Small intestine (tissue), 7 donors: Measurements from ENCODE around the gene AGO4. TPM values are rescaled to one million over a fixed set of nuclear protein-coding genes. Genes with fewer than 3 reads are reported as not detected.
A peak's percentile ranks its signal among the peaks of the same experiment; 100 is the strongest.

Experiments
- DNase-seq, 2 donors: peaks; one replicate each; pipeline versions ENCODE4 v3.0.0 to v3.0.0-alpha.2; 2013
- FAIRE-seq: peaks from 2 replicates; lab custom pipeline; 2012; peaks lifted over from hg19 to GRCh38; lab: Jason Lieb, UNC
- H3K27ac ChIP-seq, 3 donors: one replicate each; pipeline ENCODE4 v1.5.1; 2013; ENCODE audit warnings: low read length in 2 of 3, mild to moderate bottlenecking in 2 of 3, control low read depth in 1 of 3, inconsistent platforms in 1 of 3, low read depth in 1 of 3, moderate library complexity in 1 of 3
- H3K27me3 ChIP-seq, 3 donors: one replicate each; pipeline ENCODE4 v1.6.1; 2013; ENCODE audit warnings: low read length in 3 of 3, inconsistent platforms in 1 of 3; ENCODE audit not compliant: control insufficient read depth in 3 of 3, insufficient read depth in 3 of 3
- H3K36me3 ChIP-seq, 3 donors: one replicate each; pipeline ENCODE4 v1.6.1; 2013; ENCODE audit warnings: low read length in 3 of 3, inconsistent platforms in 1 of 3, low read depth in 1 of 3, mild to moderate bottlenecking in 1 of 3, moderate library complexity in 1 of 3; ENCODE audit not compliant: control insufficient read depth in 3 of 3, insufficient read depth in 2 of 3
- H3K4me1 ChIP-seq, 3 donors: one replicate each; pipeline ENCODE4 v1.6.1; 2013; ENCODE audit warnings: low read length in 2 of 3, inconsistent platforms in 1 of 3, low read depth in 1 of 3, mild to moderate bottlenecking in 1 of 3, moderate library complexity in 1 of 3; ENCODE audit not compliant: control insufficient read depth in 3 of 3, insufficient read depth in 2 of 3
- H3K4me3 ChIP-seq, 3 donors: one replicate each; pipeline ENCODE4 v1.5.1; 2013; ENCODE audit warnings: low read length in 3 of 3, control low read depth in 1 of 3, inconsistent platforms in 1 of 3, low read depth in 1 of 3, mild to moderate bottlenecking in 1 of 3, moderate library complexity in 1 of 3
- H3K9me3 ChIP-seq, 2 donors: one replicate each; pipeline ENCODE4 v1.6.1; 2013; ENCODE audit warnings: low read depth in 1 of 2, low read length in 1 of 2; ENCODE audit not compliant: control insufficient read depth in 2 of 2, insufficient read depth in 1 of 2
- WGBS, 3 donors: extraction: QIAGEN DNeasy Blood & Tissue Kit; methylation state at CpG; one replicate each; pipeline ENCODE4 v1.1.7; 2013; 5-methylcytosine and 5-hydroxymethylcytosine counted together
- polyA plus RNA-seq, 4 donors: library from polyadenylated mRNA; stranded (reverse) in 3 of 4; unstranded in 1 of 4; fragments of 200-250 nt in 3 of 4; fragments of 120-200 nt in 1 of 4; gene quantifications; one replicate each; pipeline versions ENCODE4 v1.2.1 to v1.2.3, GENCODE V29; 2013
- donor health status: healthy with polysubstance abuse.
- donor health status: control.
- donor health status: control.
- donor health status: Bipolar disorder and iron deficiency.
- donor health status: healthy.

Gene AGO4
- polyA plus RNA-seq, 4 donors: 4.3 to 18.4 (median 6.2) TPM

DNA sequence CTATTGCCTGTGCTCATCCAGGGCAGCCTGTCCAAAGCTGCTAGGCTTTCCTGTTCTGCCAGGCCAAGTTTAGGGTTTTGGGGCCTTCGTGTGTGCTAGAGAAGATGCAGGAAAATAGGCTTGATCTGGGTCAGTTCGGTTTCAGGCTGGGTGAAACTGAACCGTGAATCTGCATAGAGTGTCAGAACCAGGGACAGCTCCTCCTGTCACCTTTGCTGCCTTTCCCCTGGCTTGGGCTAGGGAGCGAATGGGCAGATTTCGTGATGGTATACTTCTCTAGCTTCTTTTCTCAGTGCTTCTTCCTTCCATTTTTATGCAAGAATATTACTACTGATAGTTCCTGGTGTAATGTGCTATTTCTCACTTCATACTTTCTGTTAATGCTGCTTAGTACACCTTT lies 69.2 kb downstream of the AGO4 start:
- no peaks in the 10 kb centered on the region for H3K36me3 ChIP-seq
- no peaks in the 10 kb centered on the region for H3K9me3 ChIP-seq
- H3K27me3 ChIP-seq: no peaks in the 10 kb centered on the region
- no peak for FAIRE-seq
- H3K4me3 ChIP-seq: no peak overlapping the region
- peaks cover 0 to 4% (median 2%) of the 10 kb centered on the region in 3 donors for H3K4me1 ChIP-seq
- peak in 1 of 2 donors; percentile 40 for DNase-seq
- no peak overlapping the region for H3K27ac ChIP-seq
- 35 to 53% (median 52%) methylated on average over 5 of the region's 5 CpGs for WGBS, 3 donors

DNA sequence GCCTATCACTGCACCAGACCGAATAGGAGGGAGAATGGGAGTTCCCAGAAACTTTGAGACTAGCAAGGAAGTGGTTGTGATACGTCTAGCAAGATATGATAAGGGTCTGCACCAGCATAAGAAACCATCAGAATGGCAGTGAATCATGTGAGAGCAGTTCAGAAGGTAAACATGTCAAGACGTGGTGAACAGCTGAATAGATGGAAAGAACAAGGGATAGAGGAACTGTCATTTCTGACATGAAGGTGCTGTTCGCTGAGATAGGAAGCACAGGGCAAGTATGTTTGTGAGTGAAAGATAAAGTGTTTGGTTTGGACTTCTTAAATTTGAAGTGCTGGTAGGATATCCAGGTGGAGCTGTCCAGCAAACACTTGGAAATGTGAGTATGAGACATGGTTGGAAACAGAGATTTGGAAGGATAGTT lies 74.0 kb downstream of the AGO4 start:
- DNase-seq (peak in 1 of 2 donors; percentile 10), FAIRE-seq (no peak)
- Histone ChIP-seq H3K27me3 (no peaks in the 10 kb centered on the region), H3K4me3 (no peak overlapping the region), H3K4me1 (peaks cover 9 to 23% (median 13%) of the 10 kb centered on the region in 3 donors), H3K9me3 (no peaks in the 10 kb centered on the region), H3K27ac (no peak overlapping the region), H3K36me3 (no peaks in the 10 kb centered on the region)
- WGBS, 3 donors: 37 to 39% (median 38%) methylated on average over 4 of the region's 4 CpGs

DNA sequence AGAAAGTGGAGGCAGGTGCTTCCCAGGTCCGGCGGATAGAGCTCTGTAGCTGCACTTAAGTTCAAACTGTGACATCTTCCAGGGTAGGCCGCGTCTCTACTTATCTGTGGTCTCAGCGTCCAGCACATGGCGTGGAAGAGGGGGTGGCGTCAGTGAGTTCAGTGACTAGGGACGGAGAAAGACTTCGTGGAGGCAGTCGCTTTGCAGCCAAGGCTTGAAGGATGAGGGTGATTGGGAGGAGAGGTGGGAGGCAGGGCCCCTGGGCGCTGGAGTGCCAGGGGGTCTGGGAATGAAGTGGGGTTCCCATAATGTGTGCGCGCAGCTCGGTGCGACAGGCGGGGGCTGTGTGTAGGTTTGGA lies 74.7 kb downstream of the AGO4 start:
- no peaks in the 10 kb centered on the region for H3K36me3 ChIP-seq
- H3K4me1 ChIP-seq: peaks cover 14 to 30% (median 19%) of the 10 kb centered on the region in 3 donors
- WGBS, 3 donors: 56 to 66% (median 56%) methylated on average over 16 of the region's 16 CpGs
- no peaks in the 10 kb centered on the region for H3K9me3 ChIP-seq
- FAIRE-seq: no peak
- no peak overlapping the region for H3K27ac ChIP-seq
- DNase-seq: no peak
- H3K4me3 ChIP-seq: no peak overlapping the region
- no peaks in the 10 kb centered on the region for H3K27me3 ChIP-seq

DNA sequence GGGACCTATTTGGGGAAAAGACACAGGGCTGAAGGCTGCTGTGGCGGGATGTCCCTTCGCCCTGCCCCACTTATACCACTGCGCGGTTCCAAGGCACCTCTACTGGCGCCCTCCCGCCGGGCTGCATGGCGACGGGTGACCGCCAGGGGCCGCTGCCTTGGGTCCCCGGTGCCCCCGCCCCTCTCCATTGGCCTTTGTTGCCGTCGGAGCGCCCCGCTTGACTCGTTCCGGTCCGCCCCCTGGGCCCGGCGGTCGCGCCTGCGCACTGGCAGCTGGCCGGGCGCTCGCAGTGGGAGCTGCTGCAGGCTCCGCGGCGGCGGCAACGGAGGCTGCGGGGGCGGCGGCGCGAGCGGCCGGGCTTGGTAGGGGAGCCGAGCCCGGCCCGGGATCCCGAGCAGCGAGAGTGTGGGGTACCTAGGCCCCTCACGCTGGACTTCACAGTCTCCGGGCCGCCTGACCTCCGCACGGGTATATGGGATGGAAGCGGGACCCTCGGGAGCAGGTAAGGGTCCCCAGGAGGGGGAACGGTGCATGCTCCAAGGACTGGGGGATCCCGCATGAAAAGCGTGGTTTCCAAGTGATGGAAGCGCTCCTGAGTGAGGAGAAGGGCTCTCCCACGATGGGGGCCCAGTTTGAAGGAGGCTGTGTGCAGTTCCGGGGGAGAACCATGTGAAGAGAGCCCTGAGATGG lies 75.3 kb downstream of the AGO4 start, which contains the start of gene AGO1:
Gene AGO1, plus strand, starts transcription at position 265 of the 690 bp plus-strand sequence. Its CDS starts 213 bp downstream, at position 478.
- Histone ChIP-seq H3K4me1 (peaks cover 14 to 35% (median 22%) of the 10 kb centered on the region in 3 donors), H3K27ac (peak within 1 kb of the TSS; percentile 82 to 91 (median 86)), H3K27me3 (no peaks in the 10 kb centered on the region), H3K9me3 (no peaks in the 10 kb centered on the region), H3K36me3 (no peaks in the 10 kb centered on the region), H3K4me3 (peak within 1 kb of the TSS; percentile 97 to 100 (median 100))
- WGBS, 3 donors: 1 to 2% (median 1%) methylated on average over 46 to 58 of the region's 58 CpGs
- FAIRE-seq: no peak
- peak; percentile 93 to 96 for DNase-seq

DNA sequence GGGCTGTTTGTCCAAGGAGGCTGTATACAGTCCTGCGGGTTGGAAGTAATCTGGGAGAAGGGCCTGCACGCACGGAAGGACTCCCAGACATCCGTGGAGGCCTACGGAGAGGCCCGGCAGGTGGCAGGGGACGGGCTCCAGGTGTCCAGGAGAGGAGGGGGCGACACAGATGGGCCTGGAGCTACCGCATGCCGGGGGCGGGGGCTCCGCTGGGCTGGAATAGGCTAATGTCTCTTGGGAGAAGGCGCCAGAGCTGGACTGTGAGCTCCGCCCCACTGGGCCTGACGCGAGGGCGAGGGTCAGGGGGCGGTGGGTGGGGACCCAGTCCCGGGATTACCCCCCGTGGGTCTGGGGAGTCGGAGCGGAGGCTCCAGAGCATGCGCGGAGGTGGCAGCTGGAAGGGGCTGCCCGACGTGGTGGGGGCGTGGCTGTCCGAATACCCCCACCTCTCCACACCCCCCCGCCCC lies 75.9 kb downstream of the AGO4 start:
- Histone ChIP-seq H3K9me3 (no peaks in the 10 kb centered on the region), H3K36me3 (no peaks in the 10 kb centered on the region), H3K4me1 (peaks cover 14 to 40% (median 22%) of the 10 kb centered on the region in 3 donors), H3K27me3 (no peaks in the 10 kb centered on the region), H3K27ac (peak overlapping the region; percentile 82 to 91 (median 86)), H3K4me3 (peak overlapping the region; percentile 97 to 100 (median 100))
- DNase-seq (peak; percentile 70 to 81), FAIRE-seq (no peak)
- 0 to 2% (median 0%) methylated on average over 25 to 29 of the region's 29 CpGs for WGBS, 3 donors

DNA sequence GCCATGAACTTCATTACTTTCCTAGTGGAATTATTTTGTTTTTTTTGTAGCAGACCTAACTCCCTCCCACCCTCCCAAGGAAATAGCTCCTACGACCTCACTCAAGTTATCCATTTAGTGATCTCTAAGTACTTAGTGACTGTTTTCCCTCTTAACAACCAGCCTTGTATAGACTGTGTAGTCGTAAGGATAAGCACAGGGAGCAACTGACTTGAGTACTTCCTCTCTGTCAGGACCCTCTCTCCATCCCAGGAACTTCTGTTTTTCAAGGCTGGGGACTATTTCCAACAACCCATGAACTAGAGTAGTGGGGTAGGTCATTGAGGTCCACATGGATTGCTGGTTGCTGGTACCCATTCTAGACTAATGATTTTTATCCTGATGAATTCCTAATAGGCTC lies 77.1 kb downstream of the AGO4 start:
- no peak for FAIRE-seq
- no peaks in the 10 kb centered on the region for H3K27me3 ChIP-seq
- 32 to 47% (median 40%) methylated on average over 2 of the region's 2 CpGs for WGBS, 3 donors
- no peak for DNase-seq
- H3K36me3 ChIP-seq: peaks cover 0 to 9% (median 0%) of the 10 kb centered on the region in 3 donors
- H3K27ac ChIP-seq: no peak overlapping the region
- no peak overlapping the region for H3K4me3 ChIP-seq
- no peaks in the 10 kb centered on the region for H3K9me3 ChIP-seq
- peaks cover 14 to 40% (median 22%) of the 10 kb centered on the region in 3 donors for H3K4me1 ChIP-seq

DNA sequence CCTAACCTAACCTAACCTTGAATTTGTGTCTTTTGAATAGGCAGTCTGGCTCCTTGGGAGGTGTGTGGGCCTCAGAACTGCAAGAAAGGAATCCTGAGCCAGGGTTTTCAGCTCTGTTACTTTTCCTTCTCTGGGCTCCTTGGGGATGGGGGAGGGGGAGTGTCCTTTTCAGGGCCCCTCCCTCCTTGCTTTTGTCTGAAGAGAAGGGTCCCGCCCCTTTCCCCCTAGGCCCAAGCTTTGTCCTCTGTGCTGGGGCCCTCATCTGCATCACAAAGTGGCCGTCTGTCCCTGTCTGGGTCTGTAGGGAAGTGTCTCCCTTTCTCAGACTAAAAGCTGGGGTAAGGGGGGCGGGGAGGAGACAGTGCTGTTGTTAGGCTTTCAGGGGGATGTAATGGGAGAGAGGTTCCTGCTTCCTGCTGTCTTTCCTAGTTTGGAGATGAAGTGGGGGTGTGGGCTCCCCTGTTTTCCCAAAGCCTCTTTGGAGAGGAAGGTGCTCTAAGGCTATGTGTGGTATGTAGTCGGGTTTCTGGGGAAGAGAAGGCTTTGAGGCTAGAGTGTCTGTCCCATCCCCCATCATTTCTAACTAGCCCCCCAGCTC lies 78.2 kb downstream of the AGO4 start:
- Histone ChIP-seq H3K27ac (peak overlapping the region; percentile 38 to 83 (median 43)), H3K4me1 (peaks cover 12 to 36% (median 22%) of the 10 kb centered on the region in 3 donors), H3K4me3 (no peak overlapping the region), H3K9me3 (no peaks in the 10 kb centered on the region), H3K36me3 (peaks cover 0 to 11% (median 0%) of the 10 kb centered on the region in 3 donors), H3K27me3 (no peaks in the 10 kb centered on the region)
- no peak for FAIRE-seq
- WGBS, 3 donors: 29 to 52% (median 32%) methylated on average over 4 of the region's 4 CpGs
- DNase-seq: peak in 1 of 2 donors; percentile 28

DNA sequence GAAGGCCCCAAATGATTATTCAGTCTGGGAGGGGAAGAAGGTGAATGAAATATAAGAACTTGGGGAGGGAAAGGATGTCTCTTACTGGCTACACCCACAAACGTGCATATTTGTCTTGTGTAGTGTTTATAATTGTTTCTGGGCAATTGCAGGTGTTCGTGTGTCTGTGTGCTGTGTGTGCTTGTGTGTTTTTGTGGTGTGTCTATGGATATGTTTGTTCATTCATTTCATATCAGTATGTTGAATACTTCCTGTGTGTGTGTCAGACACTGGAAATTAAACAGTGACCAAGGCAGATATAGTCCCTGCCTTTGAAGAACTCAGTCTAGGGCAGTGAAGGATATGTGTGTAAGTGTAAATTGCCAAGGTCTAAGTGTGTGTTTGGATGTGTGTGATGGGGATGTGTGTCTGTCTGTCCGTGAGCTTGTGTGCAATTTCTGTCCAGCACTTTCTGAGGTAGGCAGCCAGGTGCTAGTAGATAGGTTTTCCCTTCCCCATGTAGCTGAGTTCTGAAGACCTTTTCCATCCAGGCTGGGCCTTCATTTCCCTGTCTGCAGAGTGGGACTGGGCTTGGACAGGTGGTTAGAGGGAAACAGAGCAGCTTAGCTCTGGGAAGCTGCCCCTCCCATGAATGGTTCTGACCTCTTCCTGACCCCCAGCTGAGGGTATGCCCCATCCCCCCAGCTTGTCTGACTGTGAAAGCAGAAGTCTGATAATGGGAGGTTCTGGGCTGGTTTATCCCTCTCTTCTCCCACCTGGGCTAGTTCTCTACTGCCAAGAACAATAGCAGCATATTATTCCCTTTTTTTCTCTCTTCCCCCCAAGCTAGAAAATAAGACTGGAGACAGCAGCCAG lies 79.0 kb downstream of the AGO4 start:
- WGBS, 3 donors: 16 to 32% (median 31%) methylated on average over 3 of the region's 3 CpGs
- FAIRE-seq: no peak
- no peaks in the 10 kb centered on the region for H3K27me3 ChIP-seq
- H3K4me3 ChIP-seq: peak overlapping the region in 1 of 3 donors; percentile 4
- H3K4me1 ChIP-seq: peaks cover 12 to 36% (median 22%) of the 10 kb centered on the region in 3 donors
- no peaks in the 10 kb centered on the region for H3K9me3 ChIP-seq
- H3K27ac ChIP-seq: peak overlapping the region; percentile 43 to 86 (median 61)
- H3K36me3 ChIP-seq: peaks cover 0 to 15% (median 1%) of the 10 kb centered on the region in 3 donors
- peak; percentile 39 to 41 for DNase-seq
